Aortic smooth muscle cell (primary cell): Measurements from ENCODE around the gene B3GALNT2. TPM values are rescaled to one million over a fixed set of nuclear protein-coding genes. Genes with fewer than 3 reads are reported as not detected.

Experiments
- total RNA-seq: library from RNA; depleted of rRNA; stranded (reverse); fragments of >200 nt; gene quantifications from 2 replicates; pipeline ENCODE4 v1.2.3, GENCODE V29; 2014

Gene B3GALNT2
- 40.2 and 44.0 TPM in 2 replicates for total RNA-seq

DNA sequence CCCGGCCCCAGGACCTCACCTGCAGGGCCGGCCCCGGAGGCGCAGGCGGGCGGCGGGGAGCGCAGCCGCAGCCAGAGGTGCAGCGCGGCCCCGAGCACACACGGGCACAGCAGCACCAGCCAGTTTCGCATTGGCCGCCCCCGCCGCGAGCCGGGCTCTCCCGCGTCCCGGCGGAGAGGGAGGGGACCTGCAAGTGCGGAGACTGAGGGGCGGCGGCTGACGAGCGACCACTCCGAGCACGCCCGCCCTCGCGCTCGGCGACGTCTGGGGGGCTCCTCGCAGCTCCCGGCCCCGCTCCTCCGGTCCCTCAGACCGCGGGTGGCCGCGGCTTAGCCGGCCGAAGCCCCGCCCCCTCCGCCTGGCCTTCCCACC, at the start of gene B3GALNT2:
Gene B3GALNT2, minus strand, starts transcription at position 331 of the 372 bp plus-strand sequence. Its CDS starts 200 bp downstream, at position 131.

Other genes starting within 250 kb of the B3GALNT2 start
- 42.1 and 45.1 TPM in 2 replicates for gene ARID4B, start 176.3 kb downstream of the B3GALNT2 start, total RNA-seq
- gene GGPS1, start 175.9 kb downstream of the B3GALNT2 start, total RNA-seq = 20.3 and 25.1 TPM in 2 replicates
- gene TBCE, start 137.0 kb downstream of the B3GALNT2 start, total RNA-seq = 27.2 and 30.4 TPM in 2 replicates
- not detected in 2 replicates for gene GNG4, start 145.3 kb upstream of the B3GALNT2 start, total RNA-seq